ENCODE measurements around the gene RFX7. TPM values are rescaled to one million over a fixed set of nuclear protein-coding genes. Genes with fewer than 3 reads are reported as not detected.

Gene RFX7
- total RNA-seq, 1 donor, result 7.6 TPM

DNA sequence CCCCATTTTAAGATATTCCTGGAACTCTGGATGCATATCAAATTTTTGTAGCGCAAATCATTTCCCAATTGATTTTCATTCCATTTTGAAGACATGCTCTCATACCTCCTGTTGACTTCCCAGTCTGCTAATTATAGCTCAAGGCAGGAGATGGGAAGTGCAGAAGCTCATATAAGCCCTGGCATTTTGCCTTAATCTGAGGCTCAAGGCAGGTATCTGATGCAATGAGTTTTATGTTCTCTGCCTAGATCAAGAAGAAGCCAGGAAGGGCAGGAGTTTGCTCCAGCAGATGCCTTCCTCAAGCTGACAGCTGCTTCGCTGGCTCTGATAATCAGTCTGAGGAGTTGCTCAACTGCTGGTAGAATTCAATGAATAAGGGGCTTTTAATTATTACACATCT is 184.7 kb downstream of the RFX7 start:
- TF ChIP-seq, protein P1, sequence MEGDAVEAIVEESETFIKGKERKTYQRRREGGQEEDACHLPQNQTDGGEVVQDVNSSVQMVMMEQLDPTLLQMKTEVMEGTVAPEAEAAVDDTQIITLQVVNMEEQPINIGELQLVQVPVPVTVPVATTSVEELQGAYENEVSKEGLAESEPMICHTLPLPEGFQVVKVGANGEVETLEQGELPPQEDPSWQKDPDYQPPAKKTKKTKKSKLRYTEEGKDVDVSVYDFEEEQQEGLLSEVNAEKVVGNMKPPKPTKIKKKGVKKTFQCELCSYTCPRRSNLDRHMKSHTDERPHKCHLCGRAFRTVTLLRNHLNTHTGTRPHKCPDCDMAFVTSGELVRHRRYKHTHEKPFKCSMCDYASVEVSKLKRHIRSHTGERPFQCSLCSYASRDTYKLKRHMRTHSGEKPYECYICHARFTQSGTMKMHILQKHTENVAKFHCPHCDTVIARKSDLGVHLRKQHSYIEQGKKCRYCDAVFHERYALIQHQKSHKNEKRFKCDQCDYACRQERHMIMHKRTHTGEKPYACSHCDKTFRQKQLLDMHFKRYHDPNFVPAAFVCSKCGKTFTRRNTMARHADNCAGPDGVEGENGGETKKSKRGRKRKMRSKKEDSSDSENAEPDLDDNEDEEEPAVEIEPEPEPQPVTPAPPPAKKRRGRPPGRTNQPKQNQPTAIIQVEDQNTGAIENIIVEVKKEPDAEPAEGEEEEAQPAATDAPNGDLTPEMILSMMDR (IDR thresholded peaks at IDR 0.05; ENCODE audit: extremely low read depth, low read depth, low read length), result no peak
- H3K27me3 ChIP-seq (ENCODE audit: insufficient read depth, low read length), result no peaks in the 10 kb centered on the region
- no peaks in the 10 kb centered on the region for H3K36me3 ChIP-seq (ENCODE audit: insufficient read depth, low read length)
- H2AFZ ChIP-seq (ENCODE audit: low read length), result no peak overlapping the region
- no peaks in the 10 kb centered on the region for H3K79me2 ChIP-seq (ENCODE audit: insufficient read depth, low read length)
- no peak for DNase-seq (ENCODE audit: insufficient read length, low spot score, missing footprints)
- H4K20me1 ChIP-seq (ENCODE audit: insufficient read depth, low read length), result no peaks in the 10 kb centered on the region
- H3K4me1 ChIP-seq (ENCODE audit: insufficient read depth, low read length), result no peaks in the 10 kb centered on the region
- H3K27ac ChIP-seq (ENCODE audit: low read depth, low read length), result no peak overlapping the region
- H3K4me2 ChIP-seq (ENCODE audit: insufficient read depth, low read length), result no peak overlapping the region
- H3K9me3 ChIP-seq (ENCODE audit: low read depth, low read length), result no peaks in the 10 kb centered on the region
- no peak overlapping the region for H3K4me3 ChIP-seq (ENCODE audit: insufficient read depth, low read length)

DNA sequence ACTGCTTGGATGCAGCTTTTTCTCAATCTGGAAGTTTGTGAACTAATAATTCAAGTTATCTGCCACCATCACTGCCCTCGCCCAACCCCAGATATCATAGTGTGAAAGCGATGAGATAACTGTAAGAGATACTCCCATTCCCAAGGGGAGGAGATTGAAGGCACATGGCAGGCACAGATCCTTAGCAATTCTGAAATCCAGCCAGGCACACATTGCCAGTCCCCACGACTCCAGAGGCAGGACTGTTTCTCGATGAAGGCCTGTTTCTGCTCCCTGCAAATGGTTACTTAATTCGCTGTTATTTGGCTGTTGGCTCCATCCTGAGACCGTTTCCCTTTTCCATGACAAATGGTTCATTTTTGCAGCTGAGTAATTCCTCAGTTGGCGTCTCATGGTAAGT is 187.1 kb downstream of the RFX7 start:
- H3K27me3 ChIP-seq (ENCODE audit: insufficient read depth, low read length), result no peaks in the 10 kb centered on the region
- H2AFZ ChIP-seq (ENCODE audit: low read length), result no peak overlapping the region
- no peaks in the 10 kb centered on the region for H3K4me1 ChIP-seq (ENCODE audit: insufficient read depth, low read length)
- H3K79me2 ChIP-seq (ENCODE audit: insufficient read depth, low read length), result no peaks in the 10 kb centered on the region
- no peak overlapping the region for H3K4me2 ChIP-seq (ENCODE audit: insufficient read depth, low read length)
- no peaks in the 10 kb centered on the region for H3K9me3 ChIP-seq (ENCODE audit: low read depth, low read length)
- no peaks in the 10 kb centered on the region for H4K20me1 ChIP-seq (ENCODE audit: insufficient read depth, low read length)
- TF ChIP-seq, protein P1 (IDR thresholded peaks at IDR 0.05; ENCODE audit: extremely low read depth, low read depth, low read length), result no peak
- no peak overlapping the region for H3K27ac ChIP-seq (ENCODE audit: low read depth, low read length)
- DNase-seq (ENCODE audit: insufficient read length, low spot score, missing footprints), result peak; percentile 5
- no peaks in the 10 kb centered on the region for H3K36me3 ChIP-seq (ENCODE audit: insufficient read depth, low read length)
- no peak overlapping the region for H3K4me3 ChIP-seq (ENCODE audit: insufficient read depth, low read length)

DNA sequence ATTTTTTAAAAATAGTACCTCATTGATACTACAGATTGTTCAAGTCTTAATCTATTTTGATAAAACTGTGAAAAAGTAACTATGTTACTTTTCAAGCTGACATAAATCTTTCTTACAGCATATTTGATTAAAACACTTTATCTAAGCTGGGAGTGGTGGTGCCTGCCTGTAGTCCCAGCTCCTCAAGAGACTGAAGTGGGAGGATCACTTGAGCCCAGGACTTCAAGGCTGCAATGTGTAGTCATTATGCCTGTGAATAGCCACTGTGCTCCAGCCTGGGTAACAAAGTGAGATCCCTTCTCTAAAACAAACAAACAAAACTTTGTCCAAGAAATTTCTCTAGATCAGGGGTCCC is 190.7 kb downstream of the RFX7 start:
- Histone ChIP-seq H3K4me1 (ENCODE audit: insufficient read depth, low read length) (no peaks in the 10 kb centered on the region), H3K27ac (ENCODE audit: low read depth, low read length) (no peak overlapping the region), H3K9me3 (ENCODE audit: low read depth, low read length) (no peaks in the 10 kb centered on the region), H3K79me2 (ENCODE audit: insufficient read depth, low read length) (no peaks in the 10 kb centered on the region), H2AFZ (ENCODE audit: low read length) (no peak overlapping the region), H3K4me2 (ENCODE audit: insufficient read depth, low read length) (no peak overlapping the region), H3K4me3 (ENCODE audit: insufficient read depth, low read length) (no peak overlapping the region), H4K20me1 (ENCODE audit: insufficient read depth, low read length) (no peaks in the 10 kb centered on the region), H3K27me3 (ENCODE audit: insufficient read depth, low read length) (no peaks in the 10 kb centered on the region), H3K36me3 (ENCODE audit: insufficient read depth, low read length) (no peaks in the 10 kb centered on the region)
- DNase-seq (ENCODE audit: insufficient read length, low spot score, missing footprints), result no peak
- TF ChIP-seq, protein P1 (IDR thresholded peaks at IDR 0.05; ENCODE audit: extremely low read depth, low read depth, low read length), result no peak

DNA sequence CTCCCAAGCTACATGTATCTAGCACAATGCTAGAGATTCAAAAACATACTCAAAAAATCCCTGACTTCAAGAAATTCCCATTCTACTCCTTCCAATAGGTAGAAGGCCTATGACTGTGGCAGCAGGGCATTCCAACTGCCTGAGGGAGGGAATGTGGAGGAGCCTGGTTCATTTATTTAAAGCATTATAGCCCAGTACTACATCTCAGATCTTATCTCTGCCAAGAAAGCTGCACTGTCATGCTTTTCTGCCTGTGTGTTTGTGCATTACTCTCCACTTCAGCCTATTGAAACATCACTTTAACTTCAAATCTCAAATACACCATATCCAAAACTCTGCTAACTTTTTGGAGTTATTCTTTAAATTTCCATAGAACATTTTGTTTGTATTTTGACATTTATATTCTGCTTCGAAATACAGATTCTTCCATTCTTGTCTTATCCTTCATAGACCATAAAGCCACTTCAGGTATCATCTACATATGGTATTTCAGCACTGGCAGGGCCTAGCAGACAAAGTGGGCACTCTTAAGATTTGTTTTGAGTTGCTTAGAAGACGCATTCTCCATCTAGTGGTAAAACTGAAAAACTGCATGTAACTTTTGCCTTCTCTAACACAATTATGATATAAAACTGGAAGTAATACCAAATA is 191.2 kb downstream of the RFX7 start:
- no peak overlapping the region for H3K4me2 ChIP-seq (ENCODE audit: insufficient read depth, low read length)
- H2AFZ ChIP-seq (ENCODE audit: low read length), result peak overlapping the region; percentile 80
- peak; percentile 67 for DNase-seq (ENCODE audit: insufficient read length, low spot score, missing footprints)
- no peaks in the 10 kb centered on the region for H3K4me1 ChIP-seq (ENCODE audit: insufficient read depth, low read length)
- no peaks in the 10 kb centered on the region for H4K20me1 ChIP-seq (ENCODE audit: insufficient read depth, low read length)
- H3K9me3 ChIP-seq (ENCODE audit: low read depth, low read length), result no peaks in the 10 kb centered on the region
- H3K27me3 ChIP-seq (ENCODE audit: insufficient read depth, low read length), result no peaks in the 10 kb centered on the region
- no peaks in the 10 kb centered on the region for H3K79me2 ChIP-seq (ENCODE audit: insufficient read depth, low read length)
- H3K36me3 ChIP-seq (ENCODE audit: insufficient read depth, low read length), result no peaks in the 10 kb centered on the region
- TF ChIP-seq, protein P1 (IDR thresholded peaks at IDR 0.05; ENCODE audit: extremely low read depth, low read depth, low read length), result peak; percentile 74
- H3K4me3 ChIP-seq (ENCODE audit: insufficient read depth, low read length), result no peak overlapping the region
- H3K27ac ChIP-seq (ENCODE audit: low read depth, low read length), result peak overlapping the region; percentile 8
